Measurements from ENCODE around the gene LSM14A.

The LSM14A gene

GRCh38 chr19:34232566-34233481, 60.5 kb downstream of the LSM14A start (continued):
- TF ChIP-seq, protein P1, sequence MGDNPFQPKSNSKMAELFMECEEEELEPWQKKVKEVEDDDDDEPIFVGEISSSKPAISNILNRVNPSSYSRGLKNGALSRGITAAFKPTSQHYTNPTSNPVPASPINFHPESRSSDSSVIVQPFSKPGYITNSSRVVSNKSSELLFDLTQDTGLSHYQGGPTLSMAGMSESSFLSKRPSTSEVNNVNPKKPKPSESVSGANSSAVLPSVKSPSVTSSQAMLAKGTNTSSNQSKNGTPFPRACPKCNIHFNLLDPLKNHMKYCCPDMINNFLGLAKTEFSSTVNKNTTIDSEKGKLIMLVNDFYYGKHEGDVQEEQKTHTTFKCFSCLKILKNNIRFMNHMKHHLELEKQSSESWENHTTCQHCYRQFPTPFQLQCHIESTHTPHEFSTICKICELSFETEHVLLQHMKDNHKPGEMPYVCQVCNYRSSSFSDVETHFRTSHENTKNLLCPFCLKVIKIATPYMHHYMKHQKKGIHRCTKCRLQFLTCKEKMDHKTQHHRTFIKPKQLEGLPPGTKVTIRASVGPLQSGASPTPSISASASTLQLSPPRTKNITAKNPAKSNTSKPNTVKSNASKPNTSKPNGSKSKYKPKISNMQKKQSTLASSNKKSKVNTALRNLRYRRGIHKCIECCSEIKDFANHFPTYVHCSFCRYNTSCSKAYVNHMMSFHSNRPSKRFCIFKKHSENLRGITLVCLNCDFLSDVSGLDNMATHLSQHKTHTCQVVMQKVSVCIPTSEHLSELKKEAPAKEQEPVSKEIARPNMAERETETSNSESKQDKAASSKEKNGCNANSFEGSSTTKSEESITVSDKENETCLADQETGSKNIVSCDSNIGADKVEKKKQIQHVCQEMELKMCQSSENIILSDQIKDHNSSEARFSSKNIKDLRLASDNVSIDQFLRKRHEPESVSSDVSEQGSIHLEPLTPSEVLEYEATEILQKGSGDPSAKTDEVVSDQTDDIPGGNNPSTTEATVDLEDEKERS (tag by site-specific recombination; IDR thresholded peaks at IDR 0.05), result no peak
- TF ChIP-seq GLIS1 (tag by site-specific recombination; IDR thresholded peaks at IDR 0.05), result no peak
- TF ChIP-seq ZNF585B (tag by site-specific recombination; IDR thresholded peaks at IDR 0.05), result no peak
- no peak for TF ChIP-seq KLF16 (tag by site-specific recombination; IDR thresholded peaks at IDR 0.05)
- TF ChIP-seq KLF9 (tag by site-specific recombination; IDR thresholded peaks at IDR 0.05; ENCODE audit: low read depth), result peak; percentile 39
- TF ChIP-seq ZNF701 (tag by site-specific recombination; IDR thresholded peaks at IDR 0.05), result no peak
- TF ChIP-seq ZNF133 (tag by site-specific recombination; IDR thresholded peaks at IDR 0.05), result no peak
- TF ChIP-seq, protein P2, sequence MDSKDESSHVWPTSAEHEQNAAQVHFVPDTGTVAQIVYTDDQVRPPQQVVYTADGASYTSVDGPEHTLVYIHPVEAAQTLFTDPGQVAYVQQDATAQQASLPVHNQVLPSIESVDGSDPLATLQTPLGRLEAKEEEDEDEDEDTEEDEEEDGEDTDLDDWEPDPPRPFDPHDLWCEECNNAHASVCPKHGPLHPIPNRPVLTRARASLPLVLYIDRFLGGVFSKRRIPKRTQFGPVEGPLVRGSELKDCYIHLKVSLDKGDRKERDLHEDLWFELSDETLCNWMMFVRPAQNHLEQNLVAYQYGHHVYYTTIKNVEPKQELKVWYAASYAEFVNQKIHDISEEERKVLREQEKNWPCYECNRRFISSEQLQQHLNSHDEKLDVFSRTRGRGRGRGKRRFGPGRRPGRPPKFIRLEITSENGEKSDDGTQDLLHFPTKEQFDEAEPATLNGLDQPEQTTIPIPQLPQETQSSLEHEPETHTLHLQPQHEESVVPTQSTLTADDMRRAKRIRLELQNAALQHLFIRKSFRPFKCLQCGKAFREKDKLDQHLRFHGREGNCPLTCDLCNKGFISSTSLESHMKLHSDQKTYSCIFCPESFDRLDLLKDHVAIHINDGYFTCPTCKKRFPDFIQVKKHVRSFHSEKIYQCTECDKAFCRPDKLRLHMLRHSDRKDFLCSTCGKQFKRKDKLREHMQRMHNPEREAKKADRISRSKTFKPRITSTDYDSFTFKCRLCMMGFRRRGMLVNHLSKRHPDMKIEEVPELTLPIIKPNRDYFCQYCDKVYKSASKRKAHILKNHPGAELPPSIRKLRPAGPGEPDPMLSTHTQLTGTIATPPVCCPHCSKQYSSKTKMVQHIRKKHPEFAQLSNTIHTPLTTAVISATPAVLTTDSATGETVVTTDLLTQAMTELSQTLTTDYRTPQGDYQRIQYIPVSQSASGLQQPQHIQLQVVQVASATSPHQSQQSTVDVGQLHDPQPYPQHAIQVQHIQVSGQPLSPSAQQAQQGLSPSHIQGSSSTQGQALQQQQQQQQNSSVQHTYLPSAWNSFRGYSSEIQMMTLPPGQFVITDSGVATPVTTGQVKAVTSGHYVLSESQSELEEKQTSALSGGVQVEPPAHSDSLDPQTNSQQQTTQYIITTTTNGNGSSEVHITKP (tag by site-specific recombination; IDR thresholded peaks at IDR 0.05), result no peak
- no peak for TF ChIP-seq ZNF426 (tag by site-specific recombination; IDR thresholded peaks at IDR 0.05)
- TF ChIP-seq ZSCAN4 (tag by site-specific recombination; IDR thresholded peaks at IDR 0.05), result no peak
- no peak for TF ChIP-seq ZNF843 (tag by site-specific recombination; IDR thresholded peaks at IDR 0.05)
- TF ChIP-seq ZXDB (tag by site-specific recombination; IDR thresholded peaks at IDR 0.05), result no peak
- TF ChIP-seq ZNF48 (tag by site-specific recombination; IDR thresholded peaks at IDR 0.05), result no peak
- TF ChIP-seq ZIC2 (tag by site-specific recombination; IDR thresholded peaks at IDR 0.05), result no peak
- TF ChIP-seq, protein P3, sequence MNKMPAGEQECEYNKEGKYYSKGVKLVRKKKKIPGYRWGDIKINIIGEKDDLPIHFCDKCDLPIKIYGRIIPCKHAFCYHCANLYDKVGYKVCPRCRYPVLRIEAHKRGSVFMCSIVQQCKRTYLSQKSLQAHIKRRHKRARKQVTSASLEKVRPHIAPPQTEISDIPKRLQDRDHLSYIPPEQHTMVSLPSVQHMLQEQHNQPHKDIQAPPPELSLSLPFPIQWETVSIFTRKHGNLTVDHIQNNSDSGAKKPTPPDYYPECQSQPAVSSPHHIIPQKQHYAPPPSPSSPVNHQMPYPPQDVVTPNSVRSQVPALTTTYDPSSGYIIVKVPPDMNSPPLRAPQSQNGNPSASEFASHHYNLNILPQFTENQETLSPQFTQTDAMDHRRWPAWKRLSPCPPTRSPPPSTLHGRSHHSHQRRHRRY (tag by site-specific recombination; IDR thresholded peaks at IDR 0.05), result no peak
- peak; percentile 25; the same call in 1 of the 2 replicates for TF ChIP-seq ZNF394 (tag by site-specific recombination; IDR thresholded peaks at IDR 0.05; ENCODE audit: borderline replicate concordance)
- no peak for TF ChIP-seq ZNF791 (tag by site-specific recombination; IDR thresholded peaks at IDR 0.05)
- TF ChIP-seq SP3 (tag by site-specific recombination; IDR thresholded peaks at IDR 0.05), result no peak
- TF ChIP-seq ZNF202 (tag by site-specific recombination; IDR thresholded peaks at IDR 0.05; ENCODE audit: borderline replicate concordance), result no peak
- peak; percentile 60 for TF ChIP-seq ZNF10 (tag by site-specific recombination; IDR thresholded peaks at IDR 0.05)
- peak; percentile 42 for TF ChIP-seq ZNF629 (tag by site-specific recombination; IDR thresholded peaks at IDR 0.05)
- peak; percentile 97 for TF ChIP-seq ZNF600 (tag by site-specific recombination; IDR thresholded peaks at IDR 0.05)
- TF ChIP-seq ZFP3 (tag by site-specific recombination; IDR thresholded peaks at IDR 0.05; ENCODE audit: low read depth), result no peak
- TF ChIP-seq, protein P4, sequence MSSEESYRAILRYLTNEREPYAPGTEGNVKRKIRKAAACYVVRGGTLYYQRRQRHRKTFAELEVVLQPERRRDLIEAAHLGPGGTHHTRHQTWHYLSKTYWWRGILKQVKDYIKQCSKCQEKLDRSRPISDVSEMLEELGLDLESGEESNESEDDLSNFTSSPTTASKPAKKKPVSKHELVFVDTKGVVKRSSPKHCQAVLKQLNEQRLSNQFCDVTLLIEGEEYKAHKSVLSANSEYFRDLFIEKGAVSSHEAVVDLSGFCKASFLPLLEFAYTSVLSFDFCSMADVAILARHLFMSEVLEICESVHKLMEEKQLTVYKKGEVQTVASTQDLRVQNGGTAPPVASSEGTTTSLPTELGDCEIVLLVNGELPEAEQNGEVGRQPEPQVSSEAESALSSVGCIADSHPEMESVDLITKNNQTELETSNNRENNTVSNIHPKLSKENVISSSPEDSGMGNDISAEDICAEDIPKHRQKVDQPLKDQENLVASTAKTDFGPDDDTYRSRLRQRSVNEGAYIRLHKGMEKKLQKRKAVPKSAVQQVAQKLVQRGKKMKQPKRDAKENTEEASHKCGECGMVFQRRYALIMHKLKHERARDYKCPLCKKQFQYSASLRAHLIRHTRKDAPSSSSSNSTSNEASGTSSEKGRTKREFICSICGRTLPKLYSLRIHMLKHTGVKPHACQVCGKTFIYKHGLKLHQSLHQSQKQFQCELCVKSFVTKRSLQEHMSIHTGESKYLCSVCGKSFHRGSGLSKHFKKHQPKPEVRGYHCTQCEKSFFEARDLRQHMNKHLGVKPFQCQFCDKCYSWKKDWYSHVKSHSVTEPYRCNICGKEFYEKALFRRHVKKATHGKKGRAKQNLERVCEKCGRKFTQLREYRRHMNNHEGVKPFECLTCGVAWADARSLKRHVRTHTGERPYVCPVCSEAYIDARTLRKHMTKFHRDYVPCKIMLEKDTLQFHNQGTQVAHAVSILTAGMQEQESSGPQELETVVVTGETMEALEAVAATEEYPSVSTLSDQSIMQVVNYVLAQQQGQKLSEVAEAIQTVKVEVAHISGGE (tag by site-specific recombination; conservative IDR thresholded peaks at IDR 0.05; ENCODE audit: low read depth), result no peak
- no peak for TF ChIP-seq KLF1 (tag by site-specific recombination; IDR thresholded peaks at IDR 0.05)
- TF ChIP-seq EGR2 (tag by site-specific recombination; IDR thresholded peaks at IDR 0.05; ENCODE audit: low read depth), result no peak
- TF ChIP-seq ZNF473 (tag by site-specific recombination; IDR thresholded peaks at IDR 0.05), result no peak
